ENCODE results near the gene GRIA2.

The GRIA2 gene

GRCh38 chr4:157270108-157270507 is 49.6 kb downstream of the GRIA2 start:
- no peak for DNase-seq

- no peak for DNase-seq
Observed at GRCh38 chr4:157270552-157270951, 50.0 kb downstream of the GRIA2 start.

GRCh38 chr4:157271166-157271869 is 50.8 kb downstream of the GRIA2 start:
- DNase-seq, result no peak

GRCh38 chr4:157280673-157281072 is 60.1 kb downstream of the GRIA2 start:
- no peak for DNase-seq

- DNase-seq, result no peak
Observed at GRCh38 chr4:157282019-157282418, 61.5 kb downstream of the GRIA2 start.

- no peak for DNase-seq
Observed at GRCh38 chr4:157287445-157287844, 66.9 kb downstream of the GRIA2 start.

- DNase-seq, result no peak
Observed at GRCh38 chr4:157290622-157291021, 70.1 kb downstream of the GRIA2 start.

GRCh38 chr4:157291071-157291470 is 70.5 kb downstream of the GRIA2 start:
- DNase-seq, result no peak

- DNase-seq, result no peak
Observed at GRCh38 chr4:157293673-157294072, 73.1 kb downstream of the GRIA2 start.

GRCh38 chr4:157294575-157294974 is 74.0 kb downstream of the GRIA2 start:
- DNase-seq, result no peak

GRCh38 chr4:157300701-157301100 is 80.2 kb downstream of the GRIA2 start:
- no peak for DNase-seq

- no peak for DNase-seq
Observed at GRCh38 chr4:157303471-157303960, 83.0 kb downstream of the GRIA2 start.

- DNase-seq, result no peak
Observed at GRCh38 chr4:157304769-157305168, 84.2 kb downstream of the GRIA2 start.

GRCh38 chr4:157312702-157313101 is 92.2 kb downstream of the GRIA2 start:
- no peak for DNase-seq

- no peak for DNase-seq
Observed at GRCh38 chr4:157314906-157315305, 94.4 kb downstream of the GRIA2 start.

GRCh38 chr4:157315968-157316367 is 95.4 kb downstream of the GRIA2 start:
- no peak for DNase-seq

- DNase-seq, result no peak
Observed at GRCh38 chr4:157320092-157320491, 99.6 kb downstream of the GRIA2 start.

- DNase-seq, result no peak
Observed at GRCh38 chr4:157327666-157328065, 107.1 kb downstream of the GRIA2 start.

- no peak for DNase-seq
Observed at GRCh38 chr4:157357887-157358286, 137.4 kb downstream of the GRIA2 start.

GRCh38 chr4:157358439-157358838 is 137.9 kb downstream of the GRIA2 start:
- DNase-seq, result no peak

GRCh38 chr4:157358851-157359250 is 138.3 kb downstream of the GRIA2 start:
- DNase-seq, result no peak

- DNase-seq, result no peak
Observed at GRCh38 chr4:157363360-157363759, 142.8 kb downstream of the GRIA2 start.

GRCh38 chr4:157372154-157372553 is 151.6 kb downstream of the GRIA2 start:
- no peak for DNase-seq

- DNase-seq, result no peak
Observed at GRCh38 chr4:157372567-157372966, 152.0 kb downstream of the GRIA2 start.

- DNase-seq, result no peak
Observed at GRCh38 chr4:157389741-157390140, 169.2 kb downstream of the GRIA2 start.

Measured in hematopoietic multipotent progenitor cell treated with erythropoietin and hydrocortisone succinate and interleukin-3 and kit ligand, for 4 days (in vitro differentiated cells).